Measurements from ENCODE around the gene KRTAP9-6. TPM values are rescaled to one million over a fixed set of nuclear protein-coding genes. Genes with fewer than 3 reads are reported as not detected.
A peak's percentile ranks its signal among the peaks of the same experiment; 100 is the strongest.
"Not testable (repeated sequence)": the region's sequence is repeated elsewhere in the genome, so short reads cannot be mapped to it uniquely, and the experiment has no call there.

KRTAP9-6 gene, protein sequence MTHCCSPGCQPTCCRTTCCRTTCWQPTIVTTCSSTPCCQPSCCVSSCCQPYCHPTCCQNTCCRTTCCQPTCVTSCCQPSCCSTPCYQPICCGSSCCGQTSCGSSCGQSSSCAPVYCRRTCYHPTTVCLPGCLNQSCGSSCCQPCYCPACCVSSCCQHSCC
- total RNA-seq: not detected
- polyA plus RNA-seq: not detected

DNA sequence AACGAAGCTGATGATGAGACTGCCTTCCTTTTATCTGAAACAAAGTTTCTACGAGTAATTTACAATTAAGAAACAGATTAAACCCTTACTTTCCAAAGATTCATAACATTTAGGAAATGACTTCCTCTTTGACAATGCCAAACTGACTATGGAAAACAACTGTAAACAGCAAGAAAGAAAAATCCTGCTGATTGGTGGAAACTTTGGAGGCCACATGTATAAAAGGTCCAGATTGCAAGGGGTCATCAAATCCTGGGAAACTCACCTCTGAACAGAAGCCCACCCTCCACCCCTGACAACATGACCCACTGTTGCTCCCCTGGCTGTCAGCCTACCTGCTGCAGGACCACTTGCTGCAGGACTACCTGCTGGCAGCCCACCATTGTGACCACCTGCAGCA, at the start of gene KRTAP9-6:
Gene KRTAP9-6, plus strand, starts transcription at position 301 of the 400 bp plus-strand sequence. Its CDS starts 0 bp downstream, at position 301.
- peaks cover 18 to 27% of the 10 kb centered on the region in 2 donors for H3K27me3 Mint-ChIP-seq
- peak within 1 kb of the TSS in 2 of 7 donors; percentile 1 to 13 for H3K27ac Mint-ChIP-seq
- CTCF ChIA-PET (ENCODE audit: partially characterized antibody): no interaction called here

DNA sequence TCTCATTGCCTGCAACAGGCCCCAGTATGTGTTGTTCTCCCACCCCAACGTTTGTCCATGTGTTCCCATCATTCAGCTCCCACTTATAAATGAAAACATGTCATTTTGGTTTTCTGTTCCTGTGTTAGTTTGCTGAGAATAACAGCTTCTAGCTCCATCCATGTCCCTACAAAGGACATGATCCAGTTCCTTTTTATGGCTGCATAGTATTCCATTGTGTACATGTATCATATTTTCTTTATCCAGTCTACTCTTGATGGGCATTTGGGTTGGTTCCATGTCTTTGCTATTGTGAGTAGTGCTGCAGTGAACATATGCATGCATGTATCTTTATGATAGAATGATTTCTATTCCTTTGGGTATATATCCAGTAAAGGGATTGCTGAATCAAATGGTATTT, 49.5 kb upstream of the KRTAP9-6 start:
- no peak overlapping the region for H3K27ac Mint-ChIP-seq
- Histone ChIP-seq H3K36me3 (ENCODE audit: insufficient read depth, low read length) (no peaks in the 10 kb centered on the region), H3K4me1 (ENCODE audit: insufficient read depth, low read length) (no peaks in the 10 kb centered on the region), H3K4me3 (ENCODE audit: low read length in 2 of 2) (no peak overlapping the region), H3K27me3 (ENCODE audit: insufficient read depth, low read length) (no peaks in the 10 kb centered on the region), H3K9me3 (ENCODE audit: control insufficient read depth in 1 of 2, low read length in 2 of 2) (no peaks in the 10 kb centered on the region), H3K27ac (ENCODE audit: low read depth, low read length) (no peak overlapping the region)
- H3K9me3 Mint-ChIP-seq: peaks cover 0 to 11% (median 2%) of the 10 kb centered on the region in 8 donors
- CTCF ChIA-PET (ENCODE audit: partially characterized antibody): no interaction called here
- POLR2A ChIA-PET (ENCODE audit: partially characterized antibody): no interaction called here
- no peak for DNase-seq
- intact Hi-C loops (cut with micrococcal nuclease): no loop called here
- H3K27me3 Mint-ChIP-seq: peaks cover 12 to 14% of the 10 kb centered on the region in 2 donors
- no peak overlapping the region for H3K4me3 Mint-ChIP-seq
- H3K36me3 Mint-ChIP-seq: peaks cover 0 to 3% of the 10 kb centered on the region in 2 donors
- H3K4me1 Mint-ChIP-seq: peaks cover 0 to 8% (median 2%) of the 10 kb centered on the region in 4 donors

More for the DNA sequence above, at the start of gene KRTAP9-6:
- no peak within 1 kb of the TSS for H3K27ac ChIP-seq (ENCODE audit: low read depth, low read length)
- H3K9me3 Mint-ChIP-seq: peaks cover 0 to 2% (median 0%) of the 10 kb centered on the region in 8 donors
- H3K36me3 Mint-ChIP-seq: no peaks in the 10 kb centered on the region
- peaks cover 10 to 27% (median 15%) of the 10 kb centered on the region in 4 donors for H3K4me1 Mint-ChIP-seq
- H3K36me3 ChIP-seq (ENCODE audit: insufficient read depth, low read length): no peaks in the 10 kb centered on the region
- H3K4me3 Mint-ChIP-seq: no peak within 1 kb of the TSS
- intact Hi-C loops (cut with micrococcal nuclease): no loop called here
- DNase-seq: no peak
- H3K27me3 ChIP-seq (ENCODE audit: insufficient read depth, low read length): no peaks in the 10 kb centered on the region
- no peaks in the 10 kb centered on the region for H3K9me3 ChIP-seq (ENCODE audit: control insufficient read depth in 1 of 2, low read length in 2 of 2)
- no peak within 1 kb of the TSS for H3K4me3 ChIP-seq (ENCODE audit: low read length in 2 of 2)
- no peaks in the 10 kb centered on the region for H3K4me1 ChIP-seq (ENCODE audit: insufficient read depth, low read length)
- POLR2A ChIA-PET (ENCODE audit: partially characterized antibody): no interaction called here

DNA sequence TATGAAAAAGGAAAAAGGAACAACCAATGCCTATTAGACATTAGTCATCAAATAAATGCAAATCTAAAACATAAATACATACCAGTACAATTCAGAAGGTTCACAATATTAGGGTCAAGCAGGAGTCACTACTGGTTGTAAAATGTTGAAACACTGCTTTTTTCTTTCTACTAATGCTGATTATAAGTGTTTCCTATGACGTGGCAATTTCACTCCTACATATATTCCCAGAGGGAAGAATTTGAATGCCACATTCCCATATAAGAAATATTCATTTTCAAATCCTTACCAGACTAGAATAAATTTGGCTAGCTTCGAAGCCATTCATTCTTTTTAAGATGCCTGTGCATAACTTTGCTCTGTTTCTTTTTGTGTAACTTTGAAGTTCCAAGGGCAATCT, 41.4 kb upstream of the KRTAP9-6 start:
- H3K27me3 Mint-ChIP-seq: peaks cover 7 to 9% of the 10 kb centered on the region in 2 donors
- Histone ChIP-seq H3K27ac (ENCODE audit: low read depth, low read length) (no peak overlapping the region), H3K9me3 (ENCODE audit: control insufficient read depth in 1 of 2, low read length in 2 of 2) (no peaks in the 10 kb centered on the region), H3K4me1 (ENCODE audit: insufficient read depth, low read length) (no peaks in the 10 kb centered on the region), H3K4me3 (ENCODE audit: low read length in 2 of 2) (no peak overlapping the region), H3K36me3 (ENCODE audit: insufficient read depth, low read length) (no peaks in the 10 kb centered on the region), H3K27me3 (ENCODE audit: insufficient read depth, low read length) (no peaks in the 10 kb centered on the region)
- no peak overlapping the region for H3K4me3 Mint-ChIP-seq
- no peak for DNase-seq
- ChIA-PET POLR2A (ENCODE audit: partially characterized antibody) (no interaction called here), CTCF (ENCODE audit: partially characterized antibody) (no interaction called here)
- no peak overlapping the region for H3K27ac Mint-ChIP-seq
- peaks cover 0 to 12% (median 2%) of the 10 kb centered on the region in 8 donors for H3K9me3 Mint-ChIP-seq
- H3K4me1 Mint-ChIP-seq: no peaks in the 10 kb centered on the region
- intact Hi-C loops (cut with micrococcal nuclease): no loop called here
- peaks cover 0 to 3% of the 10 kb centered on the region in 2 donors for H3K36me3 Mint-ChIP-seq

GRCh38 chr17:41226051-41226450, 39.1 kb upstream of the KRTAP9-6 start:
- ChIA-PET CTCF (ENCODE audit: partially characterized antibody) (no interaction called here), POLR2A (ENCODE audit: partially characterized antibody) (interaction anchor here (0.6 kb wide), 1 partner anchor 1213 kb away, joined by 3 read pairs; no protein-coding TSS in a partner anchor)
- intact Hi-C loops (cut with micrococcal nuclease): no loop called here
- H3K27me3 ChIP-seq (ENCODE audit: insufficient read depth, low read length): no peaks in the 10 kb centered on the region
- DNase-seq: no peak
- H3K27ac ChIP-seq (ENCODE audit: low read depth, low read length): no peak overlapping the region
- H3K9me3 ChIP-seq (ENCODE audit: control insufficient read depth in 1 of 2, low read length in 2 of 2): no peaks in the 10 kb centered on the region
- H3K36me3 Mint-ChIP-seq: no peaks in the 10 kb centered on the region
- no peak overlapping the region for H3K4me3 ChIP-seq (ENCODE audit: low read length in 2 of 2)
- no peak overlapping the region for H3K4me3 Mint-ChIP-seq
- H3K9me3 Mint-ChIP-seq: peaks cover 0 to 2% (median 0%) of the 10 kb centered on the region in 8 donors
- peaks cover 7 to 9% of the 10 kb centered on the region in 2 donors for H3K27me3 Mint-ChIP-seq
- H3K4me1 Mint-ChIP-seq: no peaks in the 10 kb centered on the region
- no peaks in the 10 kb centered on the region for H3K36me3 ChIP-seq (ENCODE audit: insufficient read depth, low read length)
- no peaks in the 10 kb centered on the region for H3K4me1 ChIP-seq (ENCODE audit: insufficient read depth, low read length)
- H3K27ac Mint-ChIP-seq: no peak overlapping the region

- H3K27me3 Mint-ChIP-seq; H3K27ac Mint-ChIP-seq; CTCF ChIA-PET (ENCODE audit: partially characterized antibody); H3K27ac ChIP-seq (ENCODE audit: low read depth, low read length); H3K36me3 Mint-ChIP-seq; H3K4me1 Mint-ChIP-seq; H3K36me3 ChIP-seq (ENCODE audit: insufficient read depth, low read length); H3K27me3 ChIP-seq (ENCODE audit: insufficient read depth, low read length); H3K9me3 Mint-ChIP-seq; DNase-seq; H3K4me3 Mint-ChIP-seq; H3K4me1 ChIP-seq (ENCODE audit: insufficient read depth, low read length); intact Hi-C loops (cut with micrococcal nuclease); POLR2A ChIA-PET (ENCODE audit: partially characterized antibody); H3K9me3 ChIP-seq (ENCODE audit: control insufficient read depth in 1 of 2, low read length in 2 of 2); H3K4me3 ChIP-seq (ENCODE audit: low read length in 2 of 2): not testable (repeated sequence)
Observed at GRCh38 chr17:41226598-41227095, 38.5 kb upstream of the KRTAP9-6 start, which contains the start of gene KRTAP9-2. Gene KRTAP9-2 (plus strand): TSS chr17:41226648. CDS start chr17:41226655, 7 bp downstream.

DNA sequence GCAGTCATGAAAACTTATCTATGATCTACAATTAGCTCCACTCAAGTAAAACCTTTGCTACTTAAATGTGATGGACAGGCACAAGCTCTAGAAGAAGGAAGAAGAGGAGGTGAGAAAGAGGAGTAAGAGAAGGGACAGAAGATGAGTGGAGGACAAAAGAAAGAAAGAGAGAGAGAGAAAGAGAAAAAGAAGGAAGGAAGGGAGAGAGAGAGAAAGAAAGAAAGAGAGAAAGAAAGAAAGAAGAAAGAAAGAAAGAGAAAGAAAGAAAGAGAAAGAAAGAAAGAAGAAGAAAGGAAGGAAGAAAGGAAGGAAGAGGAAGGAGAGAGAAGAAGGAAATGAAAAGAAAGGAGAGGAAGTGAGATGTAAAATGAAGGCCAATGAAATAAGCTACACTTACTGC, 35.1 kb upstream of the KRTAP9-6 start:
- ChIA-PET POLR2A (ENCODE audit: partially characterized antibody) (interaction anchor here (1.4 kb wide), 1 partner anchor 78 kb away, joined by 3 read pairs; no protein-coding TSS in a partner anchor), CTCF (ENCODE audit: partially characterized antibody) (interaction anchor here (2.0 kb wide), 1 partner anchor 319 kb away, joined by 4 read pairs; no protein-coding TSS in a partner anchor)
- Histone ChIP-seq H3K36me3 (ENCODE audit: insufficient read depth, low read length) (no peaks in the 10 kb centered on the region), H3K4me1 (ENCODE audit: insufficient read depth, low read length) (no peaks in the 10 kb centered on the region), H3K9me3 (ENCODE audit: control insufficient read depth in 1 of 2, low read length in 2 of 2) (no peaks in the 10 kb centered on the region), H3K27ac (ENCODE audit: low read depth, low read length) (no peak overlapping the region), H3K27me3 (ENCODE audit: insufficient read depth, low read length) (no peaks in the 10 kb centered on the region), H3K4me3 (ENCODE audit: low read length in 2 of 2) (no peak overlapping the region)
- no peak overlapping the region for H3K4me3 Mint-ChIP-seq
- H3K27ac Mint-ChIP-seq: no peak overlapping the region
- H3K36me3 Mint-ChIP-seq: no peaks in the 10 kb centered on the region
- DNase-seq: no peak
- H3K9me3 Mint-ChIP-seq: peaks cover 0 to 2% (median 0%) of the 10 kb centered on the region in 8 donors
- intact Hi-C loops (cut with micrococcal nuclease): no loop called here
- H3K4me1 Mint-ChIP-seq: peaks cover 0 to 2% (median under 1%) of the 10 kb centered on the region in 4 donors
- peaks cover 17 to 21% of the 10 kb centered on the region in 2 donors for H3K27me3 Mint-ChIP-seq

GRCh38 chr17:41231731-41232130, 33.4 kb upstream of the KRTAP9-6 start:
- Mint-ChIP-seq H3K27me3 (peaks cover 18 to 21% of the 10 kb centered on the region in 2 donors), H3K36me3 (no peaks in the 10 kb centered on the region), H3K9me3 (peaks cover 0 to 2% (median 0%) of the 10 kb centered on the region in 8 donors), H3K4me3 (no peak overlapping the region), H3K4me1 (peaks cover 0 to 2% (median under 1%) of the 10 kb centered on the region in 4 donors), H3K27ac (no peak overlapping the region)
- no peak overlapping the region for H3K27ac ChIP-seq (ENCODE audit: low read depth, low read length)
- ChIA-PET CTCF (ENCODE audit: partially characterized antibody) (no interaction called here), POLR2A (ENCODE audit: partially characterized antibody) (no interaction called here)
- H3K4me3 ChIP-seq (ENCODE audit: low read length in 2 of 2): no peak overlapping the region
- H3K36me3 ChIP-seq (ENCODE audit: insufficient read depth, low read length): no peaks in the 10 kb centered on the region
- H3K4me1 ChIP-seq (ENCODE audit: insufficient read depth, low read length): no peaks in the 10 kb centered on the region
- intact Hi-C loops (cut with micrococcal nuclease): no loop called here
- no peaks in the 10 kb centered on the region for H3K9me3 ChIP-seq (ENCODE audit: control insufficient read depth in 1 of 2, low read length in 2 of 2)
- no peak for DNase-seq
- no peaks in the 10 kb centered on the region for H3K27me3 ChIP-seq (ENCODE audit: insufficient read depth, low read length)
